CD14-positive monocyte (primary cell): ENCODE results near the gene C1QL2. TPM values are rescaled to one million over a fixed set of nuclear protein-coding genes. Genes with fewer than 3 reads are reported as not detected.
A peak's percentile ranks its signal among the peaks of the same experiment; 100 is the strongest.

Source experiments
- DNase-seq, 3 donors: peaks; one replicate each; pipeline ENCODE4 v3.0.0-alpha.2; 2011 to 2022
- H2AFZ ChIP-seq: 2 replicates; pipeline ENCODE4 v1.6.0; 2012; ENCODE audit warnings: mild to moderate bottlenecking, low read depth, low read length, inconsistent platforms; ENCODE audit not compliant: insufficient read depth, poor library complexity, severe bottlenecking
- H3K27ac ChIP-seq, 2 donors: 1 replicate in 1 of 2; 2 replicates in 1 of 2; pipeline ENCODE4 v1.5.1; 2012 to 2013; ENCODE audit warnings: low read length in 2 of 2, control low read depth in 1 of 2, inconsistent platforms in 1 of 2, low read depth in 1 of 2, mild to moderate bottlenecking in 1 of 2
- H3K27me3 ChIP-seq, 2 donors: one replicate each; pipeline versions ENCODE4 v1.6.0 to v1.6.1; 2011 to 2013; ENCODE audit warnings: low read length in 2 of 2; ENCODE audit not compliant: control insufficient read depth in 2 of 2, insufficient read depth in 2 of 2
- H3K36me3 ChIP-seq, 2 donors: replicated peaks in 1 of 2; 1 replicate in 1 of 2; 2 replicates in 1 of 2; pipeline versions ENCODE4 v1.5.1 to v1.6.1; 2012 to 2013; ENCODE audit warnings: low read length in 2 of 2, control low read depth in 1 of 2, inconsistent platforms in 1 of 2, mild to moderate bottlenecking in 1 of 2; ENCODE audit not compliant: insufficient read depth in 2 of 2, control insufficient read depth in 1 of 2
- H3K4me1 ChIP-seq, 2 donors: 1 replicate in 1 of 2; 2 replicates in 1 of 2; pipeline versions ENCODE4 v1.5.1 to v1.6.1; 2012 to 2013; ENCODE audit warnings: low read length in 2 of 2, control low read depth in 1 of 2, inconsistent platforms in 1 of 2, mild to moderate bottlenecking in 1 of 2, moderate library complexity in 1 of 2; ENCODE audit not compliant: insufficient read depth in 2 of 2, control insufficient read depth in 1 of 2
- H3K4me2 ChIP-seq: replicated peaks from 2 replicates; pipeline ENCODE3; 2012; ENCODE audit warnings: low read length, moderate library complexity, mild to moderate bottlenecking; ENCODE audit not compliant: poor library complexity, severe bottlenecking; ENCODE audit errors: extremely low read depth
- H3K4me3 ChIP-seq, 3 experiments: fragments of 200-600 bp in 1 of 3; sonication (generic) in 1 of 3; replicated peaks in 1 of 3; 1 replicate in 2 of 3; 2 replicates in 1 of 3; pipeline ENCODE4 v1.5.1; 2011 to 2013; ENCODE audit warnings: low read length in 3 of 3, mild to moderate bottlenecking in 3 of 3, control low read depth in 2 of 3, low read depth in 2 of 3, inconsistent platforms in 1 of 3, moderate library complexity in 1 of 3
- H3K79me2 ChIP-seq: 2 replicates; pipeline ENCODE4 v1.6.0; 2012; ENCODE audit warnings: mild to moderate bottlenecking, control low read depth, inconsistent platforms, low read length, moderate library complexity; ENCODE audit not compliant: insufficient read depth
- H3K9ac ChIP-seq: 2 replicates; pipeline ENCODE4 v1.6.0; 2017; ENCODE audit warnings: low read length, mild to moderate bottlenecking; ENCODE audit not compliant: insufficient read depth, poor library complexity, severe bottlenecking
- H3K9me3 ChIP-seq, 2 donors: replicated peaks in 1 of 2; 1 replicate in 1 of 2; 2 replicates in 1 of 2; pipeline versions ENCODE4 v1.5.1 to v1.6.1; 2012 to 2013; ENCODE audit warnings: low read length in 2 of 2, control low read depth in 1 of 2; ENCODE audit not compliant: control insufficient read depth in 1 of 2, insufficient read depth in 1 of 2
- H4K20me1 ChIP-seq: 2 replicates; pipeline ENCODE4 v1.6.0; 2012; ENCODE audit warnings: mild to moderate bottlenecking, low read length, control low read depth, moderate library complexity; ENCODE audit not compliant: insufficient read depth
- H3K27ac Mint-ChIP-seq, 7 donors: one replicate each; pipeline ENCODE4 v1.8.0; 2020; ENCODE audit warnings: mild to moderate bottlenecking in 7 of 7, mixed read lengths in 7 of 7, moderate library complexity in 6 of 7, inconsistent platforms in 2 of 7
- H3K27me3 Mint-ChIP-seq, 3 donors: one replicate each; pipeline ENCODE4 v1.8.0; 2021 to 2022; ENCODE audit warnings: low read depth in 3 of 3, mild to moderate bottlenecking in 3 of 3, mixed read lengths in 3 of 3, moderate library complexity in 3 of 3, inconsistent platforms in 1 of 3
- H3K36me3 Mint-ChIP-seq, 2 donors: one replicate each; pipeline ENCODE4 v1.8.0; 2020; ENCODE audit warnings: mixed read lengths in 2 of 2, inconsistent platforms in 1 of 2, mild to moderate bottlenecking in 1 of 2
- H3K4me1 Mint-ChIP-seq: one replicate; pipeline ENCODE4 v1.8.0; 2020; ENCODE audit warnings: mild to moderate bottlenecking, mixed read lengths
- H3K4me3 Mint-ChIP-seq, 2 donors: one replicate each; pipeline ENCODE4 v1.8.0; 2020; ENCODE audit warnings: mild to moderate bottlenecking in 2 of 2, mixed read lengths in 2 of 2, moderate library complexity in 1 of 2
- H3K9me3 Mint-ChIP-seq, 7 donors: one replicate each; pipeline ENCODE4 v1.8.0; 2020 to 2022; ENCODE audit warnings: mixed read lengths in 7 of 7, mild to moderate bottlenecking in 6 of 7, moderate library complexity in 6 of 7, inconsistent platforms in 2 of 7
- WGBS: methylation state at CpG from one replicate; pipeline ENCODE4 v1.1.5; 2013; ENCODE audit warnings: missing lambda C conversion rate; ENCODE audit not compliant: insufficient coverage; 5-methylcytosine and 5-hydroxymethylcytosine counted together
- intact Hi-C, 2 donors: fragments of 100-400 bp; cut with micrococcal nuclease; formaldehyde crosslinking; loops; one replicate each; pipeline versions ENCODE4 v1.15.0 to v1.15.1; 2023
- polyA plus RNA-seq, 3 donors: library from polyadenylated mRNA; depleted of rRNA in 1 of 3; unstranded in 2 of 3; stranded (reverse) in 1 of 3; fragments of 300-500 nt in 2 of 3; fragments of >200 nt in 1 of 3; fragmentation: Illumina TruSeq in 2 of 3; gene quantifications; 1 replicate in 2 of 3; 2 replicates in 1 of 3; pipeline ENCODE4 v1.2.3, GENCODE V29; 2012 to 2021
- TF ChIP-seq, protein P1 (sequence below): fragments of 200-600 bp; IDR thresholded peaks from one replicate; pipeline ENCODE4 v1.8.0; 2022; ENCODE audit warnings: antibody characterized with exemption, mild to moderate bottlenecking

C1QL2 gene
- polyA plus RNA-seq, 3 donors: not detected

GRCh38 chr2:119160361-119160990 lies 1.9 kb upstream of the C1QL2 start:
- no peaks in the 10 kb centered on the region for H3K4me1 ChIP-seq
- Mint-ChIP-seq H3K36me3 (no peaks in the 10 kb centered on the region), H3K9me3 (peaks cover 0 to 7% (median 4%) of the 10 kb centered on the region in 7 donors), H3K4me3 (peak overlapping the region in 1 of 2 donors; percentile 59), H3K27ac (no peak overlapping the region), H3K27me3 (peaks cover 49 to 65% (median 61%) of the 10 kb centered on the region in 3 donors), H3K4me1 (no peaks in the 10 kb centered on the region)
- peaks cover 4 to 7% of the 10 kb centered on the region in 2 donors for H3K9me3 ChIP-seq
- no peak overlapping the region for H3K4me2 ChIP-seq
- DNase-seq: no peak
- H2AFZ ChIP-seq: no peak overlapping the region
- WGBS: 100% methylated on average over 2 of the region's 9 CpGs
- intact Hi-C loops: no loop called here
- no peak overlapping the region for H3K9ac ChIP-seq
- no peaks in the 10 kb centered on the region for H3K79me2 ChIP-seq
- H3K27ac ChIP-seq: no peak overlapping the region
- H3K36me3 ChIP-seq: no peaks in the 10 kb centered on the region
- H3K27me3 ChIP-seq: peaks cover 35 to 54% of the 10 kb centered on the region in 2 donors
- TF ChIP-seq, protein P1, sequence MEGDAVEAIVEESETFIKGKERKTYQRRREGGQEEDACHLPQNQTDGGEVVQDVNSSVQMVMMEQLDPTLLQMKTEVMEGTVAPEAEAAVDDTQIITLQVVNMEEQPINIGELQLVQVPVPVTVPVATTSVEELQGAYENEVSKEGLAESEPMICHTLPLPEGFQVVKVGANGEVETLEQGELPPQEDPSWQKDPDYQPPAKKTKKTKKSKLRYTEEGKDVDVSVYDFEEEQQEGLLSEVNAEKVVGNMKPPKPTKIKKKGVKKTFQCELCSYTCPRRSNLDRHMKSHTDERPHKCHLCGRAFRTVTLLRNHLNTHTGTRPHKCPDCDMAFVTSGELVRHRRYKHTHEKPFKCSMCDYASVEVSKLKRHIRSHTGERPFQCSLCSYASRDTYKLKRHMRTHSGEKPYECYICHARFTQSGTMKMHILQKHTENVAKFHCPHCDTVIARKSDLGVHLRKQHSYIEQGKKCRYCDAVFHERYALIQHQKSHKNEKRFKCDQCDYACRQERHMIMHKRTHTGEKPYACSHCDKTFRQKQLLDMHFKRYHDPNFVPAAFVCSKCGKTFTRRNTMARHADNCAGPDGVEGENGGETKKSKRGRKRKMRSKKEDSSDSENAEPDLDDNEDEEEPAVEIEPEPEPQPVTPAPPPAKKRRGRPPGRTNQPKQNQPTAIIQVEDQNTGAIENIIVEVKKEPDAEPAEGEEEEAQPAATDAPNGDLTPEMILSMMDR: no peak
- H3K4me3 ChIP-seq: no peak overlapping the region
- H4K20me1 ChIP-seq: no peaks in the 10 kb centered on the region

DNA sequence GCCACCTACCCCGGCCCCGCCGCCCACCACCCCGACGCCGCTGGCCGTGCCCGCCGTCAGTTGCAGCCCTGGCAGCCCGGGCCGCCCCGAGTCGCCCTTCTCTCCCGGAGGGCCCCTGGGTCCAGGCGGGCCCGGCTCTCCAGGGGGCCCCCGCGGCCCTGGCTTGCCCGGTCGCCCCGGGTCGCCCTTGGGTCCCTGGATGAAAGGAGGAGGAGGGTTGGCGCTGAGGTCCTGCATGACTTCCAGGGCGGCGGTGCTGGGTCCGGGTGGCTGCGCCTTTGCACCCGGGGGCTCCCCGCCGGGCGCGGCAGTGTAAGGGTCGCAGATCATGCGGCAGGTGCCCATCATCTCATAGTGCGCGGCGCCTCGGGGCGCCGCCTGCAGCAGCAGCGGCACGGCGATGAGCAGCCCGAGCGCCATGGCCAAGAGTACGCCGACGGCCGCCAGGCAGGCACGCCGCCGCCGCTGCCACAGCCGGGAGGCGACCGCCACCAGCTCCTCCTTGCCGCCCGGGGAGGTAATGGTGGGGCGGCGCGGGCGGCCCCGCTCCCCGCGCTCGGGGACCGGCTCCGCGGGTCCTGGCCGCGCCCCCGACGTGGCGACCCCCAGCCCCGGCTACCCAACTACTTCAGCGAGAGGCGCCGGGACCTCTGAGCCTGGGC lies 570 bp downstream of the C1QL2 start:
- Mint-ChIP-seq H3K27ac (no peak overlapping the region), H3K4me3 (no peak overlapping the region), H3K4me1 (no peaks in the 10 kb centered on the region), H3K9me3 (peaks cover 0 to 7% (median 4%) of the 10 kb centered on the region in 7 donors), H3K27me3 (peaks cover 62 to 83% (median 78%) of the 10 kb centered on the region in 3 donors), H3K36me3 (no peaks in the 10 kb centered on the region)
- intact Hi-C loops: no loop called here
- H3K79me2 ChIP-seq: no peaks in the 10 kb centered on the region
- H3K4me3 ChIP-seq: no peak overlapping the region
- H3K36me3 ChIP-seq: no peaks in the 10 kb centered on the region
- peaks cover 4 to 18% of the 10 kb centered on the region in 2 donors for H3K9me3 ChIP-seq
- no peak for DNase-seq
- H2AFZ ChIP-seq: no peak overlapping the region
- H3K27ac ChIP-seq: no peak overlapping the region
- H3K27me3 ChIP-seq: peaks cover 53 to 78% of the 10 kb centered on the region in 2 donors
- H3K9ac ChIP-seq: no peak overlapping the region
- H3K4me2 ChIP-seq: no peak overlapping the region
- TF ChIP-seq, protein P1: no peak
- no peaks in the 10 kb centered on the region for H3K4me1 ChIP-seq
- 4% methylated on average over 63 of the region's 78 CpGs for WGBS
- H4K20me1 ChIP-seq: no peaks in the 10 kb centered on the region
